Stimulated activated CD8-positive, alpha-beta memory T cell treated with anti-CD3 and anti-CD28 coated beads, Interleukin-12 subunit alpha, Interleukin-12 subunit beta, amount 100 ng/mL, for 24 hours (primary cell): ENCODE data around the gene GRIK1.

Source experiments
- DNase-seq: peaks from one replicate; pipeline ENCODE4 v3.0.0-alpha.2; 2020; ENCODE audit errors: extremely low read depth

Gene GRIK1

GRCh38 chr21:29718081-29718815 is 221.5 kb downstream of the GRIK1 start:
- no peak for DNase-seq

- no peak for DNase-seq
Observed at GRCh38 chr21:29717659-29718058, 222.1 kb downstream of the GRIK1 start.

GRCh38 chr21:29716753-29717152 is 223.0 kb downstream of the GRIK1 start:
- DNase-seq = no peak

GRCh38 chr21:29715089-29715488 is 224.7 kb downstream of the GRIK1 start:
- no peak for DNase-seq

GRCh38 chr21:29712818-29713217 is 227.0 kb downstream of the GRIK1 start:
- no peak for DNase-seq

GRCh38 chr21:29711236-29711635 is 228.6 kb downstream of the GRIK1 start:
- no peak for DNase-seq

- no peak for DNase-seq
Observed at GRCh38 chr21:29710498-29710897, 229.3 kb downstream of the GRIK1 start.

- no peak for DNase-seq
Observed at GRCh38 chr21:29708401-29708800, 231.4 kb downstream of the GRIK1 start.

- DNase-seq = no peak
Observed at GRCh38 chr21:29704719-29705118, 235.1 kb downstream of the GRIK1 start.

GRCh38 chr21:29701676-29702075 is 238.1 kb downstream of the GRIK1 start:
- DNase-seq = no peak

GRCh38 chr21:29697555-29698193 is 242.1 kb downstream of the GRIK1 start:
- DNase-seq = no peak

GRCh38 chr21:29696937-29697336 is 242.9 kb downstream of the GRIK1 start:
- DNase-seq = no peak

- no peak for DNase-seq
Observed at GRCh38 chr21:29691616-29692491, 247.9 kb downstream of the GRIK1 start.

GRCh38 chr21:29689753-29690152 is 250.0 kb downstream of the GRIK1 start:
- DNase-seq = no peak

GRCh38 chr21:29684106-29684505 is 255.7 kb downstream of the GRIK1 start:
- no peak for DNase-seq

GRCh38 chr21:29682800-29683199 is 257.0 kb downstream of the GRIK1 start:
- DNase-seq = no peak

- DNase-seq = no peak
Observed at GRCh38 chr21:29680273-29680672, 259.5 kb downstream of the GRIK1 start.

GRCh38 chr21:29678626-29679025 is 261.2 kb downstream of the GRIK1 start:
- no peak for DNase-seq

- DNase-seq = no peak
Observed at GRCh38 chr21:29677326-29677725, 262.5 kb downstream of the GRIK1 start.

- no peak for DNase-seq
Observed at GRCh38 chr21:29676395-29676794, 263.4 kb downstream of the GRIK1 start.

- DNase-seq = no peak
Observed at GRCh38 chr21:29675451-29675850, 264.3 kb downstream of the GRIK1 start.

GRCh38 chr21:29674343-29674742 is 265.5 kb downstream of the GRIK1 start:
- DNase-seq = no peak
